ENCODE measurements around the gene IL18. TPM values are rescaled to one million over a fixed set of nuclear protein-coding genes. Genes with fewer than 3 reads are reported as not detected.
"Not testable (repeated sequence)": the region's sequence is repeated elsewhere in the genome, so short reads cannot be mapped to it uniquely, and the experiment has no call there.

IL18 gene
- total RNA-seq, 1 experiment from 2014 or later, result 61.6 TPM

DNA sequence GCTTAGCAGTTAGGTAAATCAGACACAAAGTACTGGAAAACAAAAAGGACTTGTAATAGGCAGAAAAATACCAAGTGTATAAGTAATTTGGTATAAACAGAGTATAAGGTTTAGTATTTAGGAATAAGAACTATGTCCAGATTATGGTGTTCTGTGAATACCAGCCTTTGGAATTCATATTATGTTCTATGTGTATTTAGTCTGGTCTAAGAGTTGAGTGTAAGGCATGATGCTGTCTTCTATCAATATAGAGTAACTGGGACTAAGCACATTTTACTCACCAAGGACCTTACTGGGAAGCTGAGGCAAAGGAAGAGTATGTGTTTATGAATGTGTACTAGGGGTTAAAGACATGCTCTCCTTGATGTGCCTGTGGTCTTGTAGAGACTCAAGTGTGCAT lies 67.7 kb downstream of the IL18 start:
- Histone ChIP-seq H3K27ac (ENCODE audit: low read length) (no peak overlapping the region), H3F3A (ENCODE audit: low read length, unreplicated experiment) (no peaks in the 10 kb centered on the region), H4K20me1 (ENCODE audit: low read length) (no peaks in the 10 kb centered on the region), H3K4me1 (ENCODE audit: insufficient read depth, low read length) (no peaks in the 10 kb centered on the region), H3K4me2 (ENCODE audit: low read length) (no peak overlapping the region), H3K4me3 (ENCODE audit: low read length) (no peak overlapping the region), H3K27me3 (ENCODE audit: low read length) (no peaks in the 10 kb centered on the region), H3K79me2 (ENCODE audit: low read length) (peaks cover 6% of the 10 kb centered on the region; the same call in 1 of the 2 replicates), H2AFZ (ENCODE audit: low read length) (no peak overlapping the region), H3K9me3 (ENCODE audit: low read length) (no peaks in the 10 kb centered on the region), H3K9ac (ENCODE audit: low read length) (no peak overlapping the region), H3K9me2 (replicated peaks; ENCODE audit: low read length) (no peaks in the 10 kb centered on the region), H3K36me3 (ENCODE audit: low read depth, low read length) (peaks cover 32% of the 10 kb centered on the region)
- TF ChIP-seq, protein P1, sequence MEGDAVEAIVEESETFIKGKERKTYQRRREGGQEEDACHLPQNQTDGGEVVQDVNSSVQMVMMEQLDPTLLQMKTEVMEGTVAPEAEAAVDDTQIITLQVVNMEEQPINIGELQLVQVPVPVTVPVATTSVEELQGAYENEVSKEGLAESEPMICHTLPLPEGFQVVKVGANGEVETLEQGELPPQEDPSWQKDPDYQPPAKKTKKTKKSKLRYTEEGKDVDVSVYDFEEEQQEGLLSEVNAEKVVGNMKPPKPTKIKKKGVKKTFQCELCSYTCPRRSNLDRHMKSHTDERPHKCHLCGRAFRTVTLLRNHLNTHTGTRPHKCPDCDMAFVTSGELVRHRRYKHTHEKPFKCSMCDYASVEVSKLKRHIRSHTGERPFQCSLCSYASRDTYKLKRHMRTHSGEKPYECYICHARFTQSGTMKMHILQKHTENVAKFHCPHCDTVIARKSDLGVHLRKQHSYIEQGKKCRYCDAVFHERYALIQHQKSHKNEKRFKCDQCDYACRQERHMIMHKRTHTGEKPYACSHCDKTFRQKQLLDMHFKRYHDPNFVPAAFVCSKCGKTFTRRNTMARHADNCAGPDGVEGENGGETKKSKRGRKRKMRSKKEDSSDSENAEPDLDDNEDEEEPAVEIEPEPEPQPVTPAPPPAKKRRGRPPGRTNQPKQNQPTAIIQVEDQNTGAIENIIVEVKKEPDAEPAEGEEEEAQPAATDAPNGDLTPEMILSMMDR (conservative IDR thresholded peaks at IDR 0.05; ENCODE audit: low read depth, low read length), result no peak
- no peak for TF ChIP-seq EZH2phosphoT487 (IDR thresholded peaks at IDR 0.05; ENCODE audit: borderline replicate concordance, low read length)
- TF ChIP-seq EZH2 (IDR thresholded peaks at IDR 0.05; ENCODE audit: low read length, unreplicated experiment), result no peak
- BruUV-seq (replicated peaks), result no TSS peak
- POLR2A ChIA-PET (ENCODE audit: unreplicated experiment), result no interaction called here
- CTCF ChIA-PET, result no interaction called here
- DNase-seq, result no peak
- intact Hi-C loops (cut with micrococcal nuclease), result no loop called here
- no peak for ATAC-seq

DNA sequence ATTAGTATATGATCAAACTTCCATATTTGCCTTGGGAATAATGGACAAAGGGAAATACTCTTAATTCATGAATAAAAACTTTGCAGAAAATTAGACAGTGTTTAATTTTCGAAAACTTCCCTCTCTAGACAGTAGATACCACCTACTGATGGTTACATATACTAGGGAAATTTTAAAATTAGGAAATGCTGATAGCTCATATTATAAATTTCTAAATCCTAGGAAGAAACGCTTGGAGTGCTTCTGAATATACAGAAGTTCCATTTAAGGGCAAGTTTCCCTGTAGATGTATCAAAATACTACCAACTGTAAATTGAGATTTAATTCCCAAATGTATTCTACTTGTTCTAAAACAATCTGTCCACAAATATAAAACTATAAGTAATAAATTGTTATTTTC lies 68.6 kb downstream of the IL18 start:
- intact Hi-C loops (cut with micrococcal nuclease); CTCF ChIA-PET: not testable (repeated sequence)

More for the DNA sequence above, 68.6 kb downstream of the IL18 start:
- peaks cover 39% of the 10 kb centered on the region for H3K36me3 ChIP-seq (ENCODE audit: low read depth, low read length)
- H3K9me3 ChIP-seq (ENCODE audit: low read length); H3K4me1 ChIP-seq (ENCODE audit: insufficient read depth, low read length); H3K4me3 ChIP-seq (ENCODE audit: low read length); H3K27me3 ChIP-seq (ENCODE audit: low read length); H2AFZ ChIP-seq (ENCODE audit: low read length); DNase-seq; H3K9me2 ChIP-seq (replicated peaks; ENCODE audit: low read length); H4K20me1 ChIP-seq (ENCODE audit: low read length); H3K9ac ChIP-seq (ENCODE audit: low read length); ATAC-seq; H3K27ac ChIP-seq (ENCODE audit: low read length); H3K4me2 ChIP-seq (ENCODE audit: low read length); H3F3A ChIP-seq (ENCODE audit: low read length, unreplicated experiment): not testable (repeated sequence)
- POLR2A ChIA-PET (ENCODE audit: unreplicated experiment), result interaction anchor here (0.6 kb wide), 1 partner anchor 26 kb away, joined by 5 read pairs; no protein-coding TSS in a partner anchor
- H3K79me2 ChIP-seq (ENCODE audit: low read length), result peaks cover 13% of the 10 kb centered on the region; the same call in 1 of the 2 replicates
- TSS peak; percentile 15 for BruUV-seq (replicated peaks)

Other genes starting within 250 kb of the IL18 start
- 8.7 and 10.5 TPM in 2 replicates for gene C11orf52, start 245.2 kb downstream of the IL18 start, total RNA-seq (2014; rRNA removed)
- gene DIXDC1, start 226.8 kb downstream of the IL18 start, total RNA-seq (2014; rRNA removed), result 6.8 and 10.8 TPM in 2 replicates
- gene DLAT, start 138.7 kb downstream of the IL18 start, total RNA-seq (2014; rRNA removed), result 78.9 and 102 TPM in 2 replicates
- gene PIH1D2, start 90.1 kb downstream of the IL18 start, total RNA-seq (2014; rRNA removed), result 0.75 and 1.7 TPM in 2 replicates
- gene NKAPD1, start 89.8 kb downstream of the IL18 start, total RNA-seq (2014; rRNA removed), result 19.4 and 34.3 TPM in 2 replicates
- gene TIMM8B, start 77.3 kb downstream of the IL18 start, total RNA-seq (2014; rRNA removed), result 210 and 238 TPM in 2 replicates
- gene SDHD, start 77.2 kb downstream of the IL18 start, total RNA-seq (2014; rRNA removed), result 139 and 184 TPM in 2 replicates
- 0.69 TPM in 1 of 2 replicates, not detected in the other for gene TEX12, start 3.3 kb upstream of the IL18 start, total RNA-seq (2014; rRNA removed)
- gene BCO2, start 11.4 kb upstream of the IL18 start, total RNA-seq (2014; rRNA removed), result 1.6 and 2.9 TPM in 2 replicates
- gene PTS, start 62.3 kb upstream of the IL18 start, total RNA-seq (2014; rRNA removed), result 53.0 and 77.4 TPM in 2 replicates
- 0.26 TPM in 1 of 2 replicates, not detected in the other for gene PLET1, start 96.8 kb upstream of the IL18 start, total RNA-seq (2014; rRNA removed)